ENCODE results near the gene MTHFSD. TPM values are rescaled to one million over a fixed set of nuclear protein-coding genes. Genes with fewer than 3 reads are reported as not detected.

MTHFSD gene
- total RNA-seq, 1 donor from 2014 or later: 31.8 TPM

DNA sequence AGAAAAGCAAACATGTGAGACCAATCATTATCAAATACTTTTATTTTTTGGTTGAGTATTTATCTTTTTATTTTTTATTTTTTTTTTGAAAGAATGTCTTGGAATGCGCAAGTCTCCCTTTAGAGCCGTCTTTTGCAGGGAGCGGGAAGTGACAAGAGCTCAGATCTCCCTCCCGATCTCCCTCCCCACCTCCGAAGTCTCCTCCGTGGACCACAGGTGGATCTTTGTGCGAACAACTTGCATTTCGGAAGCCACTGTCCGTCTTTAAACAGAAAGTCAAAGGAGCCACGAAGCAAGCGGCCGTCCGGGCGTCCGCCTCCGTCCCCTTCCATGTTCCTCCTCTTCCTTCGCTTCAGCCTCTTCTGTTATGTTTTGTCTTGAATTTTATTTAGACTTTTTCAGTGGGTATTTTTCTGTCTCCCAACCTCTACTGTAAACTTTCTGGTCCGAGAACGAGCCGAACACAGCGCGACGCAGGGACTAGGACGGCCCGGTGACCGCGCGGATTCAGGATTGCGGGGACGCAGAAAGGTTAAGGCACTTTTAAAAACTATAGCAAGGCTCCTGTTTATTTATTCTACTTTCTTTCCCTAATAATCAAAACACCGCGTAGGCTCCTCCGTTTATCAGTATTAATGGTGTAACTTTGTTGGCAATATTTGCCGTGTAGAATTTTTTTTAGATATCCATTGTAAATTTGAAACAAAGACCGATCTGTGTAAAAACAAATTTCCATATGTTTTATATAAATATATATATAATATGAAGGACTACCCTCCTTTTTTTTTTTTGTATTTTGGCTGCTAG, 41.4 kb downstream of the MTHFSD start:
- Mint-ChIP-seq H3K4me3 (no peak overlapping the region), H3K4me1 (ENCODE audit: low read depth) (peaks cover 10% of the 10 kb centered on the region)

GRCh38 chr16:86512860-86513470, 42.1 kb downstream of the MTHFSD start:
- Mint-ChIP-seq H3K27ac (peak overlapping the region; percentile 53), H3K27me3 (ENCODE audit: insufficient read depth) (peaks cover 52% of the 10 kb centered on the region), H3K4me3 (peak overlapping the region; percentile 33), H3K36me3 (ENCODE audit: low read depth) (peaks cover 3% of the 10 kb centered on the region), H3K9me3 (no peaks in the 10 kb centered on the region), H3K4me1 (ENCODE audit: low read depth) (peaks cover 10% of the 10 kb centered on the region)
- intact Hi-C loops (cut with micrococcal nuclease): no loop called here
- DNase-seq (ENCODE audit: low spot score): no peak

More for the DNA sequence above, 41.4 kb downstream of the MTHFSD start:
- Mint-ChIP-seq H3K36me3 (ENCODE audit: low read depth) (peaks cover 3% of the 10 kb centered on the region), H3K9me3 (no peaks in the 10 kb centered on the region), H3K27ac (peak overlapping the region; percentile 72), H3K27me3 (ENCODE audit: insufficient read depth) (peaks cover 57% of the 10 kb centered on the region)
- intact Hi-C loops (cut with micrococcal nuclease): loop anchor here (2.0 kb wide), 2 partner anchors 19 to 51 kb away; no protein-coding TSS in a partner anchor
- DNase-seq (ENCODE audit: low spot score): no peak

DNA sequence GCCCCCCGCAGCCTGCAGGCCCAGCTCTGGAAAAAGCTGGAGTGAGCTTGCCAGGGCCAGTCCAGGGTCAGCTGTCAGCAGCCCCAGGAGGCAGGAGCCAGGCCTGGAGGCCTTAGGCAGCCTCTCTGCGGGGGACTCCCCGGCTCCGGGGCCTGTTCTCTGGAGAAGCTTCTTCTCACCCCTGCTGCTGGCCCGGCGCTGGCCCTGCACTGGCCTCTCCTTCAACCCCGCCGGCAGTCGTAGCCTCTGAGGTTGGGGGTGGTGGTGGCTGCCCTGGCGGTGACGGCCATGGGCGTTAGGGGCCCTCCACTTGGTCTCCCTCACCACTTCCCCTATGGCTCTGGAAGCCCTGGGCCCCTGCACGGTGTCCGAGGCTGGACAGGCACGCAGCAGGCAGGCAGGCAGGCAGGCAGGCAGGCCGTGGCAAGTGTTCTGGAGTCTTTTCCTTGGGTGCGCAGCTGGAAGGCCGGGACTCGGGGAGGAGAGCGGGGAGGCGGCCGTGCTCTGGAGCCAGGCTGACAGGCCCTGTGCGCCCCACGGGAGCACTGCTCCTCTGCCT, 42.7 kb downstream of the MTHFSD start:
- Mint-ChIP-seq H3K4me1 (ENCODE audit: low read depth) (peaks cover 16% of the 10 kb centered on the region), H3K9me3 (no peaks in the 10 kb centered on the region), H3K4me3 (peak overlapping the region; percentile 33), H3K36me3 (ENCODE audit: low read depth) (peaks cover 3% of the 10 kb centered on the region), H3K27me3 (ENCODE audit: insufficient read depth) (peaks cover 52% of the 10 kb centered on the region), H3K27ac (no peak overlapping the region)
- no peak for DNase-seq (ENCODE audit: low spot score)
- intact Hi-C loops (cut with micrococcal nuclease): no loop called here

DNA sequence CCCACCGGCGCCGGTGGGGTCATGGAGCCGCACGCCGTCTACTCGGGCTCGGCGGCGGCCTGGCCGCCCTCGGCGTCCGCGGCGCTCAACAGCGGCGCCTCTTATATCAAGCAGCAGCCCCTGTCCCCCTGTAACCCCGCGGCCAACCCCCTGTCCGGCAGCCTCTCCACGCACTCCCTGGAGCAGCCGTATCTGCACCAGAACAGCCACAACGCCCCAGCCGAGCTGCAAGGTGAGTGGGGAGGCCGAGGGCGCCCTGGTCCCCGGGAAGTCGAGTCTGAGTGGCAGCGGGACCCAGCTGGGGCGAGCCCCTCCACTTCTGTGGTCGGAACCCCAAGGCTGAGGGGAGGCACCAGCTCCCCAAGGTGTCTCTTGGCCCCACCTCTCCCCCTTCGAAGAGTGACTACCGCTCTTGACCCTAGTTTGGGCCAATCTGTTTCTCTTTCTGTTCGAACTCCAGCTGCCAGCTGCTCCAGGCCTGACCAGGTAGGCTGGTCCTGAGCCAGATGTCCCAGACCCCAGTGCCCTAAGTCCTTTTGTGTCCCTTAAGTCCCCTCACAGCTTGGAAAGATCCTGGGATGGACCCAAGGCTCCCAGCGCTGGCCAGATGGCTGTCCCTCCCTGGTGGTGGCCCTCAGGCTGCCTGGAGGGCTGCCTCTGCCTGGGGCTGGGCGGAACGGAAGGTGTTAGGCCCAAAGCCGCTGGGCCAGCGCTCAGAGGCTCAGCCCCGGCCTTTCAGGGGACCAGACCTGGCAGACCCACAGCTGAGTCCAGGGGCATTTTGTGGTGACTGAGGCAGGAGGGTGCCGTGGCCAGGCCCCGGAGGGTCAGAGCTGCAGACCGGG, 43.5 kb downstream of the MTHFSD start:
- H3K9me3 Mint-ChIP-seq: no peaks in the 10 kb centered on the region
- H3K27me3 Mint-ChIP-seq (ENCODE audit: insufficient read depth): peaks cover 54% of the 10 kb centered on the region
- H3K27ac Mint-ChIP-seq: no peak overlapping the region
- peaks cover 3% of the 10 kb centered on the region for H3K36me3 Mint-ChIP-seq (ENCODE audit: low read depth)
- intact Hi-C loops (cut with micrococcal nuclease): no loop called here
- H3K4me3 Mint-ChIP-seq: peak overlapping the region; percentile 22
- H3K4me1 Mint-ChIP-seq (ENCODE audit: low read depth): peaks cover 20% of the 10 kb centered on the region
- no peak for DNase-seq (ENCODE audit: low spot score)

GRCh38 chr16:86510465-86511261, 44.4 kb downstream of the MTHFSD start, which contains the start of gene FOXF1:
Gene FOXF1 (plus strand): TSS chr16:86510527. CDS start chr16:86510570, 43 bp downstream.
- no peak for DNase-seq (ENCODE audit: low spot score)
- H3K36me3 Mint-ChIP-seq (ENCODE audit: low read depth): peaks cover 3% of the 10 kb centered on the region
- intact Hi-C loops (cut with micrococcal nuclease): no loop called here
- H3K4me1 Mint-ChIP-seq (ENCODE audit: low read depth): peaks cover 28% of the 10 kb centered on the region
- H3K27me3 Mint-ChIP-seq (ENCODE audit: insufficient read depth): peaks cover 59% of the 10 kb centered on the region
- peak within 1 kb of the TSS; percentile 58 for H3K27ac Mint-ChIP-seq
- peak within 1 kb of the TSS; percentile 49 for H3K4me3 Mint-ChIP-seq
- no peaks in the 10 kb centered on the region for H3K9me3 Mint-ChIP-seq

DNA sequence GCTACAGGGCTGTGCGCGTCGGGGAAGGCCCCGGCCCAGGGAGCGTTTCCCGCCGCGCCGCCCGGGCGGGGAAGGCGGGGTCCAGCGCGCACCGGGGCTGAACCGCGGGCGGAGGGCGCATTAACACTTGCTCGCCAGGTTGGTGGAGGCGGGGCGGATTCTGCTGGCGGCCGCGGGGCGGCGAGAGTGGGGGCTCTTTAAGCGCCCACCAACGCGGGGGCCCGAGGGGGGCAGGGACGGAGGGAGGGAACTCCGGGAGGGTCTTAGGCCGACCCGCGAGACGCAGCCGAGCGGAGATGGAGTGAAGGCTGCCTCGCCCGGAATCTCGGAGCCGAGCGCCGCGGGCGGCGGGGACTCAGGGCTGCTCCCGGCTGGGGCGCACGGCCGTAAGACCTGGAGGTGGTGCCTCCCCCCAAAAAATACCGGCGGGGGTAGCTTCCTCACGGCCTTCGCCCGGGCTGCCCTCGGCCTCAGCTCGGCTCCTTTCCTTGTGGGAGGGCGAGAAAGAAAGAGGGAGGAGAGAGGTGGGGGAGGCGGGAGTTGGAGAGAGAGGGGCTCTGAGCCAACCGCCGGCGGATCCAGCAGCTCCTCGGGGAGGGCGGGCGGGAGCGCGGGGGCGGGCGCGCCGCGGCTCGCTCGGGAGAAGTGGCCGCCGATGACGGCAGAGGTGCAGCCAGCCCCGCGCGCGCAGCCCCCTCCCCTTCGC, 45.1 kb downstream of the MTHFSD start:
- H3K27ac Mint-ChIP-seq: no peak overlapping the region
- no peak for DNase-seq (ENCODE audit: low spot score)
- peaks cover 3% of the 10 kb centered on the region for H3K36me3 Mint-ChIP-seq (ENCODE audit: low read depth)
- no peaks in the 10 kb centered on the region for H3K9me3 Mint-ChIP-seq
- H3K27me3 Mint-ChIP-seq (ENCODE audit: insufficient read depth): peaks cover 62% of the 10 kb centered on the region
- peaks cover 32% of the 10 kb centered on the region for H3K4me1 Mint-ChIP-seq (ENCODE audit: low read depth)
- intact Hi-C loops (cut with micrococcal nuclease): no loop called here
- no peak overlapping the region for H3K4me3 Mint-ChIP-seq

GRCh38 chr16:86508947-86509758, 45.9 kb downstream of the MTHFSD start:
- Mint-ChIP-seq H3K36me3 (ENCODE audit: low read depth) (peaks cover 3% of the 10 kb centered on the region), H3K4me3 (peak overlapping the region; percentile 76), H3K4me1 (ENCODE audit: low read depth) (peaks cover 32% of the 10 kb centered on the region), H3K27me3 (ENCODE audit: insufficient read depth) (peaks cover 62% of the 10 kb centered on the region), H3K27ac (peak overlapping the region; percentile 85), H3K9me3 (no peaks in the 10 kb centered on the region)
- intact Hi-C loops (cut with micrococcal nuclease): no loop called here
- no peak for DNase-seq (ENCODE audit: low spot score)

- H3K9me3 Mint-ChIP-seq: no peaks in the 10 kb centered on the region
- H3K4me3 Mint-ChIP-seq: peak overlapping the region; percentile 53
- intact Hi-C loops (cut with micrococcal nuclease): no loop called here
- H3K27me3 Mint-ChIP-seq (ENCODE audit: insufficient read depth): peaks cover 62% of the 10 kb centered on the region
- DNase-seq (ENCODE audit: low spot score): no peak
- H3K36me3 Mint-ChIP-seq (ENCODE audit: low read depth): peaks cover 2% of the 10 kb centered on the region
- H3K4me1 Mint-ChIP-seq (ENCODE audit: low read depth): peaks cover 27% of the 10 kb centered on the region
- peak overlapping the region; percentile 70 for H3K27ac Mint-ChIP-seq
Measured at GRCh38 chr16:86508028-86508946, 46.7 kb downstream of the MTHFSD start.

DNA sequence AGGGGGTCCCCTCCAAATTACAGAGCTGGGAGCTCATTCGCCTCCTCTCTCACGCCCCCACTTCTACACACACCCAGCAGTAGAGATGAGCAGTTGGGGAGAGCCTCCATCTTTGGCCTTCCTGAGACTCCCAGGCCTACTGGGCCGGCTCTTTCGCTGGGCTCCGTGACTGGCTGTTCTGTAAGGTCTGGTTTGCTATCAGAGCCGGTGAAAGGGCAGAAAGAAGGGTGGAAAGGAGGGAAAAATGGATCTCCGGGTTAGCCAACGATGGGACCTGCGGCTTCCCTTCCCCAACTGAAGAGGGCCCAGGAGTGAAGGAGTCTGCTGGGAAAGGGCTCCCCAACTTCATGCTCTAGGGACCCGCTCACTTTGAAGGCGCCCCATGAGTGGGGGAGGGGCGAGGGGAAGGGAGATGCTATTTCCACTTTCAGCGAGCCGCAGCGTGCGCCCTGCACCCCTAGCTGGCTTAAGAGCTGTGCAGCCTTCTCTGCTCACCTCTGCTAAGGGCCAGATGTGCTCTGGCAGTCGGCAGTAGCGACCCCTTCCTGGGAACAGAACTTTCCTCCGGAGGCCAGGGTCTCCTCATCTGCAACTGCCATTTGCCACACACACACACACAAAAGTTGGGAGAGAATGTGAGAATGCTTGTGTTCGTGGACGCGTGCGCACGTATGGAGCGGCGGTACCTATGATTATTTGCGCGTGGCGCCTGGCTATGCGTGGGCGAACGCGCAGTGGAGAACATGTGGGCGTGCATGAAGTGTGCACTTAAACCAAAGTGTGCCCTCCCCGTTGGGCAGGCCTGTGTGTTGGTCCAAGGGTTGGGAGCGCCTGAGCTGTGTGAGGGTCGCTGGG, 47.6 kb downstream of the MTHFSD start:
- H3K27ac Mint-ChIP-seq: peak overlapping the region; percentile 70
- DNase-seq (ENCODE audit: low spot score): no peak
- intact Hi-C loops (cut with micrococcal nuclease): no loop called here
- H3K4me3 Mint-ChIP-seq: peak overlapping the region; percentile 53
- H3K4me1 Mint-ChIP-seq (ENCODE audit: low read depth): peaks cover 27% of the 10 kb centered on the region
- peaks cover 64% of the 10 kb centered on the region for H3K27me3 Mint-ChIP-seq (ENCODE audit: insufficient read depth)
- H3K36me3 Mint-ChIP-seq (ENCODE audit: low read depth): peaks cover 2% of the 10 kb centered on the region
- H3K9me3 Mint-ChIP-seq: no peaks in the 10 kb centered on the region
